HEK293T (cell line): ENCODE results near the gene ARMC2.

Experiments
- CTCF ChIA-PET: fragments of 350-600 bp; formaldehyde crosslinking; extraction: SDS; loops from one replicate; lab custom pipeline; 2021; ENCODE audit warnings: antibody characterized with exemption, inconsistent platforms; lab: Yijun Ruan, JAX
- POLR2A ChIA-PET: fragments of 350-600 bp; formaldehyde crosslinking; extraction: SDS; loops from one replicate; lab custom pipeline; 2020; ENCODE audit warnings: antibody characterized with exemption, inconsistent platforms; lab: Yijun Ruan, JAX
- DNase-seq: peaks from one replicate; pipeline ENCODE4 v3.0.0; 2012; ENCODE audit warnings: mixed read lengths; ENCODE audit errors: extremely low spot score
- ARNT ChIP-seq: fragments of 450-650 bp; IDR thresholded peaks from 2 replicates; pipeline ENCODE4 v1.6.1; 2017; ENCODE audit warnings: mild to moderate bottlenecking
- BHLHE40 ChIP-seq: fragments of 450-650 bp; IDR thresholded peaks from 2 replicates; pipeline ENCODE4 v1.6.1; 2016; ENCODE audit warnings: mild to moderate bottlenecking, moderate library complexity, borderline replicate concordance
- CTBP1 ChIP-seq: fragments of 450-650 bp; IDR thresholded peaks from 2 replicates; pipeline ENCODE4 v1.6.1; 2016; ENCODE audit warnings: borderline replicate concordance
- ELF4 ChIP-seq: fragments of 450-650 bp; IDR thresholded peaks from 2 replicates; pipeline ENCODE4 v1.6.1; 2017; ENCODE audit warnings: antibody characterized with exemption
- FOXA1 ChIP-seq: fragments of 450-650 bp; IDR thresholded peaks from 2 replicates; pipeline ENCODE4 v1.6.1; 2016; ENCODE audit warnings: mild to moderate bottlenecking
- FOXK2 ChIP-seq: fragments of 450-650 bp; IDR thresholded peaks from 2 replicates; pipeline ENCODE4 v1.6.1; 2016; ENCODE audit warnings: mild to moderate bottlenecking
- FOXM1 ChIP-seq: fragments of 450-650 bp; IDR thresholded peaks from 2 replicates; pipeline ENCODE4 v1.6.1; 2017; ENCODE audit warnings: mild to moderate bottlenecking, borderline replicate concordance
- HDGF ChIP-seq: fragments of 450-650 bp; IDR thresholded peaks from 2 replicates; pipeline ENCODE4 v1.6.1; 2017; ENCODE audit warnings: antibody characterized with exemption, borderline replicate concordance
- L3MBTL2 ChIP-seq: fragments of 450-650 bp; conservative IDR thresholded peaks from 2 replicates; pipeline ENCODE4 v1.6.1; 2016; ENCODE audit warnings: mild to moderate bottlenecking
- LEF1 ChIP-seq: fragments of 450-650 bp; IDR thresholded peaks from 2 replicates; pipeline ENCODE4 v1.6.1; 2017; ENCODE audit warnings: mild to moderate bottlenecking, borderline replicate concordance
- NFRKB ChIP-seq: fragments of 450-650 bp; IDR thresholded peaks from 2 replicates; pipeline ENCODE4 v1.6.1; 2016; ENCODE audit warnings: mild to moderate bottlenecking, moderate library complexity
- PKNOX1 ChIP-seq: fragments of 450-650 bp; IDR thresholded peaks from 2 replicates; pipeline ENCODE4 v1.6.1; 2016
- SP1 ChIP-seq: fragments of 450-650 bp; IDR thresholded peaks from 2 replicates; pipeline ENCODE4 v1.6.1; 2017
- SUZ12 ChIP-seq: fragments of 450-650 bp; IDR thresholded peaks from 2 replicates; pipeline ENCODE4 v1.6.1; 2016; ENCODE audit warnings: mild to moderate bottlenecking
- TARDBP ChIP-seq: fragments of 450-650 bp; IDR thresholded peaks from 2 replicates; pipeline ENCODE4 v1.6.1; 2016
- ZNF384 ChIP-seq: fragments of 450-650 bp; IDR thresholded peaks from 2 replicates; pipeline ENCODE4 v1.6.1; 2016

ARMC2 gene

DNA sequence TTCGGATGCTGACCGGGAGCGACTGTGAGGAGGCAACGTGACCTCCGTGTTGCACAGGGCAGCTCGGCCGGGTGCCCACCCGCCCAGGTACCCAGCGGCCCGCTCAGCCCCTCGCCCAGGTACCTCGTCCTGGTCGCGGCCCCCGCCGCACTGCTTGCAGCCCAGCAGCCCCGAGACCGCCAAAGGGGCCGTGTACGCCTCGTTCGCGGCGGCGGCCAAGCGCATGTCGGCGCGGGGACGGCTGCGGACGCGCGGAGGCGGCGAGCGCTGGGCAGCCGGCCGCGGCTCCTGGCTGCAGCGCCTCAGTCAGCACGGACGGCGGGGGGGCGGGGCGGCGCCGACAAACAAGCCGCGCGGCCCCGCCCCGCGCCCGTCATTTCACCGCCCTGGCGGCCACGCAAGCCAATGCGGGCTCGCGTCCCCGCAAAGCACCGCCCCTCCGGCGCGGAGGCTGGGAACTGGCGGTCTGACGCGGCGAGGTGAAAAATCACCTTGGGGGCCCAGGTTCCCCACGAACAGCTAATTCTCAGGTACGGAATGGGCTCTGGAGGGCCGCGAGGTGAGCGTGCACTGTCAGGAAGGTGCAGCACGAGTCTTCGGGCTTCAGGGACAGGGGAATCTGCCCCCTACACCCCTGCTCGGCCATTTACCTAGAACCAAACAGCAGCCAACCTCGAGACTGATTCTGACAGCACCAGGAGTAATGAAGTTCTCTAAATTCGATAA, 161.2 kb downstream of the ARMC2 start:
- CTCF ChIA-PET = interaction anchor here (0.7 kb wide), 1 partner anchor 446 kb away, joined by 3 read pairs; no protein-coding TSS in a partner anchor
- TF ChIP-seq PKNOX1 (peak; percentile 99), HDGF (no peak)
- POLR2A ChIA-PET = interaction anchor here (0.6 to 2.6 kb wide), 8 partner anchors 10 to 85 kb away, joined by 3 to 15 read pairs (median 4); partner anchors contain the start of gene SESN1
- peak; percentile 86 for DNase-seq

- no peak for DNase-seq
- 0 out of 2 replicates have a peak, but pooled peaks have one; percentile 11 for TF ChIP-seq L3MBTL2
- TF ChIP-seq ELF4 = no peak
These were observed 161.9 kb downstream of the ARMC2 start for GRCh38 chr6:109009962-109010704.

GRCh38 chr6:109010705-109011102, 162.5 kb downstream of the ARMC2 start:
- DNase-seq = peak; percentile 11
- CTCF ChIA-PET = no interaction called here

More at GRCh38 chr6:109009962-109010704, 161.9 kb downstream of the ARMC2 start:
- ChIA-PET POLR2A (interaction anchor here (1.3 to 2.6 kb wide), 3 partner anchors 9 to 62 kb away, joined by 3 to 15 read pairs (median 4); no protein-coding TSS in a partner anchor), CTCF (interaction anchor here (0.7 kb wide), 1 partner anchor 446 kb away, joined by 3 read pairs; no protein-coding TSS in a partner anchor)

GRCh38 chr6:109013656-109014305, 165.6 kb downstream of the ARMC2 start:
- TF ChIP-seq CTBP1 = no peak
- TF ChIP-seq PKNOX1 = no peak
- no peak for TF ChIP-seq FOXA1
- TF ChIP-seq ZNF384 = no peak
- no peak for TF ChIP-seq LEF1
- TF ChIP-seq TARDBP = no peak
- no peak for DNase-seq
- ChIA-PET POLR2A (no interaction called here), CTCF (no interaction called here)

More at GRCh38 chr6:109010705-109011102, 162.5 kb downstream of the ARMC2 start:
- POLR2A ChIA-PET = no interaction called here
- TF ChIP-seq FOXA1 (no peak), BHLHE40 (no peak), CTBP1 (peak; percentile 62; the same call in 1 of the 2 replicates), FOXM1 (no peak), HDGF (no peak), LEF1 (no peak), ARNT (no peak), PKNOX1 (peak; percentile 61; the same call in 1 of the 2 replicates)

DNA sequence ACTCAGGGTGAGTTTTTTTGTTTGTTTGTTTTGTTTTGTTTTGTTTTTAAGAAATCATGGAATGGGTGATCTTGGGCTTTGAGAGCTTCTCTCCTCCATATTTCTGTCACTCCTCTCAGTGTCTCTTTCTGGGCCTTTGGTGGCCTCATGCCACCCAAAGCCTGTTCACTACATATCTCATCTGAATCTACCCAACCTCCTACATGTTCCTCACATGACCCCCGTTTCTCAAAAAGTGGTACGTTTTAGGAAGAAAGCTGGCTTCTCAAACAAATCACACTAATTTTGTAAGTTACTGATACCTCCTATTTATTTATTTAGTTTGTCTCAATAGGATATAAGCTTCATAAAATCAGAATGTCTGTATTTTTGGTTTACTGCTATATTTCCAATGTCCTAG, 166.4 kb downstream of the ARMC2 start:
- DNase-seq = no peak
- ChIA-PET CTCF (no interaction called here), POLR2A (no interaction called here)
- TF ChIP-seq ARNT (no peak), FOXA1 (no peak), FOXK2 (no peak), FOXM1 (no peak), SUZ12 (no peak), ZNF384 (no peak), BHLHE40 (no peak), ELF4 (no peak), LEF1 (no peak), TARDBP (no peak), HDGF (no peak), L3MBTL2 (no peak), NFRKB (no peak), SP1 (no peak)

- CTCF ChIA-PET = no interaction called here
- POLR2A ChIA-PET = no interaction called here
- DNase-seq = no peak
- TF ChIP-seq SUZ12 = no peak
- no peak for TF ChIP-seq FOXA1
- no peak for TF ChIP-seq FOXK2
- TF ChIP-seq CTBP1 = no peak
- TF ChIP-seq HDGF = no peak
- no peak for TF ChIP-seq ELF4
- TF ChIP-seq NFRKB = no peak
- TF ChIP-seq SP1 = no peak
- TF ChIP-seq TARDBP = no peak
- no peak for TF ChIP-seq ARNT
These were observed 167.0 kb downstream of the ARMC2 start for GRCh38 chr6:109015176-109015575.
